SK-N-SH treated with all-trans-retinoic acid at 6 μM for 48 hours (cell line): Measurements from ENCODE around the gene ARHGAP33.

Experiments used
- ATAC-seq: fragments of 200-7000 bp; cut with Tn5 transposase; 3 replicates; pipeline ENCODE4 v1.9.1; 2020; ENCODE audit warnings: mild to moderate bottlenecking, moderate library complexity
- ARNTL ChIP-seq: fragments of 450-650 bp; formaldehyde crosslinking; IDR thresholded peaks from 2 replicates; pipeline ENCODE4 v1.5.0; 2020; ENCODE audit warnings: low read depth, mild to moderate bottlenecking, moderate library complexity, borderline replicate concordance
- BACH2 ChIP-seq: fragments of 250-450 bp; sonication (Bioruptor Pico); IDR thresholded peaks from 2 replicates; pipeline ENCODE4 v1.9.0; 2021; ENCODE audit warnings: mild to moderate bottlenecking, borderline replicate concordance
- CSDC2 ChIP-seq: fragments of 250-450 bp; sonication (Bioruptor Pico); IDR thresholded peaks from 2 replicates; pipeline ENCODE4 v1.5.0; 2020; ENCODE audit warnings: mild to moderate bottlenecking, moderate library complexity
- CSRNP3 ChIP-seq: fragments of 250-450 bp; sonication (Bioruptor Pico); IDR thresholded peaks from 2 replicates; pipeline ENCODE4 v1.5.1; 2021; ENCODE audit warnings: mild to moderate bottlenecking, moderate library complexity
- GLIS3 ChIP-seq: fragments of 250-450 bp; sonication (Bioruptor Pico); IDR thresholded peaks from 2 replicates; pipeline ENCODE4 v1.5.0; 2020; ENCODE audit warnings: mild to moderate bottlenecking, moderate library complexity
- ISL1 ChIP-seq: fragments of 250-450 bp; sonication (Bioruptor Pico); IDR thresholded peaks from 2 replicates; pipeline ENCODE4 v2.1.2; 2022; ENCODE audit warnings: mild to moderate bottlenecking, moderate library complexity
- PPARA ChIP-seq: fragments of 250-450 bp; sonication (Bioruptor Pico); IDR thresholded peaks from 2 replicates; pipeline ENCODE4 v1.5.0; 2020; ENCODE audit warnings: mild to moderate bottlenecking, borderline replicate concordance
- RARB ChIP-seq: fragments of 250-450 bp; sonication (Bioruptor Pico); IDR thresholded peaks from 2 replicates; pipeline ENCODE4 v1.8.0; 2021; ENCODE audit warnings: mild to moderate bottlenecking, moderate library complexity
- SNAI2 ChIP-seq: fragments of 250-450 bp; sonication (Bioruptor Pico); IDR thresholded peaks from 2 replicates; pipeline ENCODE4 v1.5.0; 2020; ENCODE audit warnings: mild to moderate bottlenecking, moderate library complexity
- TCF4 ChIP-seq: fragments of 250-450 bp; sonication (Bioruptor Pico); IDR thresholded peaks from 2 replicates; pipeline ENCODE4 v1.8.0; 2021; ENCODE audit warnings: mild to moderate bottlenecking, moderate library complexity, borderline replicate concordance
- TOX ChIP-seq: fragments of 250-450 bp; sonication (Bioruptor Pico); IDR thresholded peaks from 2 replicates; pipeline ENCODE4 v1.8.0; 2021; ENCODE audit warnings: mild to moderate bottlenecking, moderate library complexity, borderline replicate concordance
- TSHZ2 ChIP-seq: fragments of 250-450 bp; sonication (Bioruptor Pico); IDR thresholded peaks from 2 replicates; pipeline ENCODE4 v1.5.0; 2020; ENCODE audit warnings: mild to moderate bottlenecking, moderate library complexity
- ZC3H10 ChIP-seq: fragments of 250-450 bp; sonication (Bioruptor Pico); IDR thresholded peaks from 2 replicates; pipeline ENCODE4 v1.5.1; 2021; ENCODE audit warnings: mild to moderate bottlenecking, moderate library complexity
- ZFP3 ChIP-seq: fragments of 250-450 bp; sonication (Bioruptor Pico); IDR thresholded peaks from 2 replicates; pipeline ENCODE4 v1.5.0; 2020; ENCODE audit warnings: mild to moderate bottlenecking, moderate library complexity
- ZFP30 ChIP-seq: fragments of 450-650 bp; formaldehyde crosslinking; IDR thresholded peaks from 2 replicates; pipeline ENCODE4 v1.5.0; 2022; ENCODE audit warnings: mild to moderate bottlenecking, moderate library complexity
- ZNF565 ChIP-seq: fragments of 450-650 bp; formaldehyde crosslinking; conservative IDR thresholded peaks from 2 replicates; pipeline ENCODE4 v1.5.0; 2020; ENCODE audit warnings: low read depth, mild to moderate bottlenecking, moderate library complexity
- ZNF70 ChIP-seq: fragments of 450-650 bp; formaldehyde crosslinking; IDR thresholded peaks from 2 replicates; pipeline ENCODE4 v1.5.0; 2020; ENCODE audit warnings: mild to moderate bottlenecking, moderate library complexity
- ZNF8 ChIP-seq: fragments of 450-650 bp; formaldehyde crosslinking; IDR thresholded peaks from 2 replicates; pipeline ENCODE4 v1.5.0; 2020; ENCODE audit warnings: mild to moderate bottlenecking, moderate library complexity
- TF ChIP-seq, protein P1 (sequence below): fragments of 250-450 bp; sonication (Bioruptor Pico); IDR thresholded peaks from 2 replicates; pipeline ENCODE4 v1.8.0; 2021; ENCODE audit warnings: low read depth, mild to moderate bottlenecking, moderate library complexity, borderline replicate concordance
- TF ChIP-seq, protein P2 (sequence below): fragments of 250-450 bp; sonication (Bioruptor Pico); IDR thresholded peaks from 2 replicates; pipeline ENCODE4 v1.8.0; 2020; ENCODE audit warnings: mild to moderate bottlenecking, moderate library complexity, borderline replicate concordance
- TF ChIP-seq, protein P3 (sequence below): fragments of 250-450 bp; sonication (Bioruptor Pico); IDR thresholded peaks from 2 replicates; pipeline ENCODE4 v1.5.1; 2020; ENCODE audit warnings: low read depth, mild to moderate bottlenecking, moderate library complexity

ARHGAP33 gene

DNA sequence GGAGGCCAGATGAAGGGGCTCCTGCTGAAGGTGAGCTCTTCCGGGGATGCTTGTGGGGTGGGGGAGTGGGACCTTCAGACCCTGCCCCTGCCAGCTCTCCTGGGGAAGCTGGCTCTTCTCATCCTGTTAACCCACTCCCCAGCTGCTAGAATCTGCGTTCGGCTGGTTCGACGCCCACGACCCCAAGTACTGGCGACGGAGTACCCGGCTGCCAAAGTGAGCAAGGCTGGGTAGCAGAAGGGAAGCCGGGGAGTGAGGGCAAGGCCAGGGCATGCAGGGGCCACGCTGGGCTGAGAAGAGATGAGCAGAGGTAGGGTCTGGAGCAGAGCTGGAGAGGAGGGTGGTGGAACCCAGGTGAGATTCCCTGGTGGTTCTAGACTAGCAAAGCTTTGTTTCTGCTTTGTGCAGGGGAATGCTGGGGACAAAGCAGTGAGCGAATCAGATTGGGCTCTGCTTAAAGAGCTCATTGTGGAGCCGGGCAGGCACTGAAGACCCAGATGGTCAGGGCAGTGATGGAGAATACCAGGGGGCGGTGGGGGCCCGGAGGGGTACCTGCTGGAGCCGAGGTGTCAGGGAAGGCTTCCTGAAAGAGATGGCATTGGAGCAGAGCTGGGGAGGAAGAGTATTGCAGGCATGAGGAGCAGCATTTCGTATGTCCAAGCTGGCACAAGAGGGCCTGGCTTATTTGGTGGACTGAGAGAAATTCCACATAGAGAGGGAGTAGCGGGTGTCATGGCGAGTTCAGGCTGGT lies 47.2 kb upstream of the ARHGAP33 start:
- TF ChIP-seq CSRNP3 (CRISPR knock-in tag), result no peak
- no peak for TF ChIP-seq ZNF8 (CRISPR knock-in tag)
- no peak for TF ChIP-seq ZNF70 (CRISPR knock-in tag)
- TF ChIP-seq ZC3H10 (CRISPR knock-in tag), result no peak
- no peak for TF ChIP-seq TSHZ2
- TF ChIP-seq ARNTL (CRISPR knock-in tag), result no peak
- TF ChIP-seq BACH2 (CRISPR knock-in tag), result no peak
- TF ChIP-seq ISL1 (CRISPR knock-in tag), result no peak
- no peak for TF ChIP-seq TCF4
- TF ChIP-seq SNAI2 (CRISPR knock-in tag), result no peak
- no peak for TF ChIP-seq PPARA (CRISPR knock-in tag)
- TF ChIP-seq GLIS3, result no peak
- TF ChIP-seq, protein P1, sequence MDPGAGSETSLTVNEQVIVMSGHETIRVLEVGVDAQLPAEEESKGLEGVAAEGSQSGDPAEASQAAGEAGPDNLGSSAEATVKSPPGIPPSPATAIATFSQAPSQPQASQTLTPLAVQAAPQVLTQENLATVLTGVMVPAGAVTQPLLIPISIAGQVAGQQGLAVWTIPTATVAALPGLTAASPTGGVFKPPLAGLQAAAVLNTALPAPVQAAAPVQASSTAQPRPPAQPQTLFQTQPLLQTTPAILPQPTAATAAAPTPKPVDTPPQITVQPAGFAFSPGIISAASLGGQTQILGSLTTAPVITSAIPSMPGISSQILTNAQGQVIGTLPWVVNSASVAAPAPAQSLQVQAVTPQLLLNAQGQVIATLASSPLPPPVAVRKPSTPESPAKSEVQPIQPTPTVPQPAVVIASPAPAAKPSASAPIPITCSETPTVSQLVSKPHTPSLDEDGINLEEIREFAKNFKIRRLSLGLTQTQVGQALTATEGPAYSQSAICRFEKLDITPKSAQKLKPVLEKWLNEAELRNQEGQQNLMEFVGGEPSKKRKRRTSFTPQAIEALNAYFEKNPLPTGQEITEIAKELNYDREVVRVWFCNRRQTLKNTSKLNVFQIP (CRISPR knock-in tag), result no peak
- TF ChIP-seq ZFP30 (CRISPR knock-in tag), result no peak
- no peak for TF ChIP-seq ZFP3 (CRISPR knock-in tag)
- TF ChIP-seq, protein P2, sequence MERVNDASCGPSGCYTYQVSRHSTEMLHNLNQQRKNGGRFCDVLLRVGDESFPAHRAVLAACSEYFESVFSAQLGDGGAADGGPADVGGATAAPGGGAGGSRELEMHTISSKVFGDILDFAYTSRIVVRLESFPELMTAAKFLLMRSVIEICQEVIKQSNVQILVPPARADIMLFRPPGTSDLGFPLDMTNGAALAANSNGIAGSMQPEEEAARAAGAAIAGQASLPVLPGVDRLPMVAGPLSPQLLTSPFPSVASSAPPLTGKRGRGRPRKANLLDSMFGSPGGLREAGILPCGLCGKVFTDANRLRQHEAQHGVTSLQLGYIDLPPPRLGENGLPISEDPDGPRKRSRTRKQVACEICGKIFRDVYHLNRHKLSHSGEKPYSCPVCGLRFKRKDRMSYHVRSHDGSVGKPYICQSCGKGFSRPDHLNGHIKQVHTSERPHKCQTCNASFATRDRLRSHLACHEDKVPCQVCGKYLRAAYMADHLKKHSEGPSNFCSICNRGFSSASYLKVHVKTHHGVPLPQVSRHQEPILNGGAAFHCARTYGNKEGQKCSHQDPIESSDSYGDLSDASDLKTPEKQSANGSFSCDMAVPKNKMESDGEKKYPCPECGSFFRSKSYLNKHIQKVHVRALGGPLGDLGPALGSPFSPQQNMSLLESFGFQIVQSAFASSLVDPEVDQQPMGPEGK (CRISPR knock-in tag), result no peak
- TF ChIP-seq, protein P3, sequence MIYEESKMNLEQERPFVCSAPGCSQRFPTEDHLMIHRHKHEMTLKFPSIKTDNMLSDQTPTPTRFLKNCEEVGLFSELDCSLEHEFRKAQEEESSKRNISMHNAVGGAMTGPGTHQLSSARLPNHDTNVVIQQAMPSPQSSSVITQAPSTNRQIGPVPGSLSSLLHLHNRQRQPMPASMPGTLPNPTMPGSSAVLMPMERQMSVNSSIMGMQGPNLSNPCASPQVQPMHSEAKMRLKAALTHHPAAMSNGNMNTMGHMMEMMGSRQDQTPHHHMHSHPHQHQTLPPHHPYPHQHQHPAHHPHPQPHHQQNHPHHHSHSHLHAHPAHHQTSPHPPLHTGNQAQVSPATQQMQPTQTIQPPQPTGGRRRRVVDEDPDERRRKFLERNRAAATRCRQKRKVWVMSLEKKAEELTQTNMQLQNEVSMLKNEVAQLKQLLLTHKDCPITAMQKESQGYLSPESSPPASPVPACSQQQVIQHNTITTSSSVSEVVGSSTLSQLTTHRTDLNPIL, result no peak
- no peak for ATAC-seq

GRCh38 chr19:35729021-35729420 lies 46.3 kb upstream of the ARHGAP33 start:
- no peak for ATAC-seq
- no peak for TF ChIP-seq SNAI2 (CRISPR knock-in tag)
- TF ChIP-seq, protein P2 (CRISPR knock-in tag), result no peak
- TF ChIP-seq CSDC2 (CRISPR knock-in tag), result no peak
- TF ChIP-seq ZNF565 (CRISPR knock-in tag), result no peak
- TF ChIP-seq RARB (CRISPR knock-in tag), result no peak
- no peak for TF ChIP-seq TOX (CRISPR knock-in tag)
- no peak for TF ChIP-seq ZFP30 (CRISPR knock-in tag)
- no peak for TF ChIP-seq TCF4
- TF ChIP-seq ZC3H10 (CRISPR knock-in tag), result no peak
- no peak for TF ChIP-seq TSHZ2
- no peak for TF ChIP-seq ZNF70 (CRISPR knock-in tag)
- no peak for TF ChIP-seq GLIS3
